ENCODE results near the gene ABI1.

DNA sequence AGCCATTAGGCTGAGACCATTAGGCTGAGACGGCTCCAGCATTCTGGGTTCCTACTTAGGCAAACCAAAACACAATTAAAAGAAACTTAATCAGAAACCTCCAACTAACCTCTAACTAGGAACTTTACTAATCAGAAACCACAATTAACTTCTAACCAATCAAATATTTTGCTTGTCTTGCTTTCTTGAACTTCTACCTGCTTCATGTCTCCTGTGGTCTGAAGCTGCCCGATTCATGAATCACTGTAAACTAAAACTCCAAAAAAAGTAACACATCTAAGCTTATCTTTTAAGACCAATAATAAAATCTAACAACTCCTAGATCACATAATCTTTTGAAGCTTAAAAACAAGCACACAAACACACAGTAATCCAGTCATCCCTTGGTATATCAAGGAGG lies 87.1 kb downstream of the ABI1 start:
- TF ChIP-seq CTCF (conservative IDR thresholded peaks at IDR 0.05; ENCODE audit: low read length) (no peak), EZH2phosphoT487 (IDR thresholded peaks at IDR 0.05; ENCODE audit: borderline replicate concordance, low read depth, low read length) (no peak)

Measured in OCI-LY7 (cell line).